GDM1 (cell line): Measurements from ENCODE around the gene TMEM51.

Experiments
- DNase-seq: peaks from one replicate; lab custom pipeline; 2025; lab: John Stamatoyannopoulos, UW

Gene TMEM51

GRCh38 chr1:15153184-15153841 lies at the start of gene TMEM51:
TMEM51 (plus strand) TSS chr1:15153747; CDS start chr1:15215088, 61,341 bp downstream.
- peak; percentile 69 for DNase-seq

DNA sequence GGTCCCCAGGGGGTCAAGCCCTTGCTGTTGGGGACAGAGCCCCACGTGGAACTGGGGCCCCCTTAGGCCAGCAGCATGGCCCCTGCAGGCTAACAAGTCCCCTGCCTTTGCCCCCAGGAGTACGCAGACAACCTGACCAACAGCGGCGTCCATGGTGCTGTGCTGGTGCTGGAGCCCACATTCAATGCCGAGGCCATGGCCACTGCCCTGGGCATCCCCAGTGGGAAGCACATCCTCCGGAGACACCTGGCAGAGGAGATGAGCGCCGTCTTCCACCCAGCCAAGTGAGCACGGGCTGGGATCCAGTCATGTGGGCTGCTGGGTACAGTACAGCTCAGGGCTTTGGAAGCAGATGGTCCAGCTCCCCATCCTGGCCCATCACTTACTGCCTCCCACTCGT lies 49.6 kb upstream of the TMEM51 start:
- no peak for DNase-seq

DNA sequence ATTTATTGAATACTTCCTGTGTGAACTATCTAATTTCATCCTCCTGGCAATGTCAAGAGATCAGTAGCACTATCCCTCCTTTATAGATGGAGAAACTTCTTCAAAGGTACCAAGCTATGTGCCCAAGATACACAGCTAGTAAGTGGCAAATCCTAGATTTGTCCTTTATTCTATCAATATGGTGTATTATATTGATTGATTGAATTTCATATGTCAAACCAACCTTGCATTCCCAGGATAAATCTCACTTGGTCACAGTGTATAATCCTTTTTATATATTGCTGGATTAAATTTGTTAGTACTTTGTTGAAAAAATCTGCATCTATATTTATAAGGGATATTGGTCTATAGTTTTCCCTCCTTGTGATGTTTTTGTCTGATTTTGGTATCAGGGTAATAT lies 48.8 kb upstream of the TMEM51 start:
- no peak for DNase-seq

- peak; percentile 15 for DNase-seq
Observed at GRCh38 chr1:15106608-15107007, 46.9 kb upstream of the TMEM51 start.

GRCh38 chr1:15107058-15107687 lies 46.4 kb upstream of the TMEM51 start:
- DNase-seq, result no peak

- DNase-seq, result no peak
Observed at GRCh38 chr1:15107911-15108310, 45.6 kb upstream of the TMEM51 start.

DNA sequence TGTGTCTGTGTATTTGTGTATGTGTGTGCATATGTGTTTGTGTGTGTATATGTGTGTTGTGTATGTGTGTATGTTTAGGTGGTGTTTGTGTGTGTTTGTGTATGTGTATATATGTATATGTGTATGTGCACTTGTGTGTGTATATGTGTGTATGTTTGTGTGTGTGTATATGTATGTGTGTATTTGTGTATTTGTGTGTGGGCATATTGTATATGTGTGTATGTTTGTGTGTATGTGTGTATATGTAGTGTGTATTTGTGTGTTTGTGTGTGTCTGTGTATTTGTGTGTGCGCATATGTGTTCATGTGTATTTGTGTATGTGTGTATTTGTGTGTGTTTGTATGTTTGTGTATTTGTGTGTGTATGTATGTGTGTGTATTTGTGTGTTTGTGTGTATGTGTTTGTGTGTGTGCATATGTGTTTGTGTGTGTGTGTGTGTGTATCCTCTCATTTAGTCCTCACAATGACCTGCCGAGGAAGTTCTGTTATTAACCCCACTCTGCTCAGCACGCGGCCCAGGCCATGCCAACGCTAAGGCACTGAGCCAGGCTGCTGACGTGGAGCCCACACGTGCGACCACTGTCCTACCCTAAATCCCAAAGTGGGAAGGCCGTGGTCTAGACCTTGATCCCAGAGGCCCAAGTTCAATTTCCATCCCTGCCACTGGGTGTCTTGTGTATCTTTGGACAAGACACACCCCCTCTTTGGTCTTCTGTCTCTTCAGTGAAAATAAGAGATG lies 43.2 kb upstream of the TMEM51 start:
- no peak for DNase-seq

- DNase-seq, result no peak
Observed at GRCh38 chr1:15110867-15111230, 42.7 kb upstream of the TMEM51 start.

DNA sequence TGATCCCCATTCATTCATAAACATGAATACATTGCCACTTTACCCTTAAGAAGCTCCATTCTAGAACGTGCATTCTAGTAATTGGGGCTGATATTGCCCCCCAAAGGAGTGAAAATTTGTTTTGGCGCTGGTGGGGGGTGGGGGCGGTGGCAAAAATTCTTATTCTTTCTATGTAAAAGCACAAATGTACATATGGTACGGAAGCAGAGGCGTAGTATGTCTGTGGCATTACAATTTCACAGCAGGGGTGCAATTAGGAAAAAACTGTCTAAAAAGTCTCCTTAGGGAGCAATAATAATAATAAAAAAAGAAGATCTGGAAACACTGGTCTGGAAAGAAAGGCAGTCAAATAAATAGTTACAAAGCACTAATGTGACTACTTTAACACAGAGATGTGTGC lies 40.4 kb upstream of the TMEM51 start:
- DNase-seq, result no peak

- DNase-seq, result no peak
Observed at GRCh38 chr1:15114884-15115283, 38.7 kb upstream of the TMEM51 start.

GRCh38 chr1:15115542-15116330 lies 37.8 kb upstream of the TMEM51 start:
- no peak for DNase-seq

DNA sequence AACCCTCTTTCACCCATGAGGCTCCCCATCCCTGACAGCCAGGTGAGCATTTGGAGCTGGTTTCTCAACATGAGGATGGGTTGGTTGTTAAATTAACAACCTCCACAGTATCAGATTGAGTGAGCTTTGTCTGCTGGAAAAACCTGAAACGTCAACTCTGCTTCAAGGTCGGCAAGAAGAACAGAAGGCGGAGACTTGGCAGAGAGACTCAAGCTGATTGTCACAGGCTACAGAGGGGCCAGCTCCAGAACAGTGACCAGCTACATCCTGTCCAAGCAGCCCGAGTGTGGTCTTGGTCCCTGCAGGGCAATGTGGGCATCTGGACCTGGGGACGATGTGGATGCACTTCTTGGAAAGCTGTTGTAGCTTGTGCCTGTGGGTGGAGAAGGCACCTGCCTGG lies 36.6 kb upstream of the TMEM51 start:
- DNase-seq, result no peak

DNA sequence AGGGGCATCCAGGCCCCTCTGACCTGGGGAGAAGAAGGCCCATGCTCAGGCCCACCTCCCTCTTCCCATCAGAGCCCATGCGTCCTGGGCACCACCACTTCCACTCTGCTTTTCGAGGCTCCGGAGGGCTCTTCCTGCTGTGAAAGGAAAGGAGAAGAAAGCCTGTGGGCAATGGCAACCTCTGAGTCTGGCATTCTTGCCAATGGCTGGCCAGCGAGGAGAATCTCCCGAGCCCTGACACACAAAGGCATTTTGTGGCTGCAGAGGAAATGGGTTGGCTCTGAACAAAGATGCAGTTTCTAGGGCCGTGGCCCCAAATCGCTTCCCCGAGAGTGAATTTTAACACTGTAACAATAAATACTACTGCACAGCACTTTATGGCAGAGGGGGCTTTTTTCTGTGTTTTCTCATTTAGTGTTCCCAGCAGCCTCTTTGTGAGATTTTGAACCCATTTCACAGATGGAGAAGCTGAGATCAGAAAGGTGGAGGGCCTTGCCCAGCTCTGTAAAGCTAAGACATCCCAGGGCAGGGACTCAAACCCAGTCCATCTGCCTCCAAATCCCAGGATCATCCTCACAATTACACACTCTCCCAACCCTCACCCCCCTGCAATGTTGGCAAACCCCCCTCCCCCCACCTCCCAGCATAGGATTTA lies 35.7 kb upstream of the TMEM51 start:
- no peak for DNase-seq

DNA sequence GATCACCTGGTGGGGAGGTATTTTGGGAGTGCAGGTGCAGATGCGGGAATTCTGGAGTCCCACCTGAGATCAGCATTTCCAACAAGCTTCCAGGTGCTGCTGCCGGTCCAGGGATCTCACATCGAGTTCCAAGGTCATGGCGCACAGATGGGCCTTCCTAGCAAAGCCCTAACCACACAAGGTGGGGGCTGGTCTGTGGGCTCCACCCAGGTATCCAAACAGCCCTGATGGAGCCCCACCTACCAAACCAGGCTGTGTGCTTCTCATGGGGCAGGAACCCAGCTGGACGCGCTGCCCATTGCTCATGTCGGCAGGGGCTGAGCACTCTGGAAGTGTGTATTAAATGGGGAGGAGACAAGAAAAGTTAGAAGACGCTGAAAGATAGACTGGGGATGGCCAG lies 35.0 kb upstream of the TMEM51 start:
- no peak for DNase-seq

DNA sequence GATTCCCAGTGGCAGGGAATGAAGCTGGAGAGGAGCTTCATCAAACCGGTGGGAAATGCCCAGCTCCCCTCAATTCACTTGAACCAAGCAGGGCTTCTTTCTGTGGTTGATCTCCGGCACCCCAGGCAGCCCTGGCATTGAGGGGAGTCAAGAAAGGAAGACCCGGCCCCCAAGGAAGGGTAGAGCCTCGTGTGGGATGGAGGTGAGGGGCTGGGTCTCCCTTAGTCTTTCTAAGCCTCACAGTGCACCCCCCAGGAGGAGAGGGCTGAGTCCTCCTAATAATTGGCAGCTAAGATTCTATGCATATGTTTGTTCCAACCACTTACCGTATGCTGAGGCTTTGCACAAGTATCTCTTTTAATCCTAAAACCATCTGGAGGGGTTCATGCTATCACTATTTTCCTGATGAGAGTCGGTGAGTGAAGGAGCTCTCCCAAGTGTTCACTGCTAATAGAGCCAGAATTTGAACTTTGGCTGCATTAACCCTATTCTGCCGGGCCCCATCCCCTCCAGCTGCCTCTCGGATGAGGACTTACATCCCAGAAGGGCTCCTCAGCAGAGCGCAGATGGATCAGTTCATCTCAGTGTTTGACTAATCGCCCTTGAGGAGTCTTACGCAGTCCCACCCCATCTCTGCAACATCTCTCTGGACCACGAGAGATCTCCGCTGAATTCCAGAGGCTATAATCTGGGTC lies 33.1 kb upstream of the TMEM51 start:
- DNase-seq, result no peak

- DNase-seq, result no peak
Observed at GRCh38 chr1:15122331-15122730, 31.2 kb upstream of the TMEM51 start.

- no peak for DNase-seq
Observed at GRCh38 chr1:15123270-15123669, 30.3 kb upstream of the TMEM51 start.

DNA sequence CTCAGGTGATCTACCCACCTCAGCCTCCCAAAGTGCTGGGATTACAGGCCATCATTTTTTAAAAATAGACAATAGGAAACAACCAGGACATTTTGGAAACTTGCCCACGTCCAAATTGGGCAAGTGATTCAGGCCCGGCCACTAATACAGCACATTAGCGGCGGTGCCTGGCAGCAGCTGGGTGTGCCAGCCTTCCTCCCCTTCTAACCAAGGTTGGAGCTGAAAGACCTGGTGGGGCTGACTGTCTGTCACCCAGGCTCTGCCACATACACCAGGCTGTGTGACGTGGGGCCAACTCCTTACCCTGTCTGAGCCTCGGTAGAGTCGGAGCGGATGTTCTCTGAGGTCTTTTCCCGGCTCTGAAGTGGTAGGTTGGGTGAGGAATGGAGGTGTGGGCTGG lies 29.6 kb upstream of the TMEM51 start:
- no peak for DNase-seq

DNA sequence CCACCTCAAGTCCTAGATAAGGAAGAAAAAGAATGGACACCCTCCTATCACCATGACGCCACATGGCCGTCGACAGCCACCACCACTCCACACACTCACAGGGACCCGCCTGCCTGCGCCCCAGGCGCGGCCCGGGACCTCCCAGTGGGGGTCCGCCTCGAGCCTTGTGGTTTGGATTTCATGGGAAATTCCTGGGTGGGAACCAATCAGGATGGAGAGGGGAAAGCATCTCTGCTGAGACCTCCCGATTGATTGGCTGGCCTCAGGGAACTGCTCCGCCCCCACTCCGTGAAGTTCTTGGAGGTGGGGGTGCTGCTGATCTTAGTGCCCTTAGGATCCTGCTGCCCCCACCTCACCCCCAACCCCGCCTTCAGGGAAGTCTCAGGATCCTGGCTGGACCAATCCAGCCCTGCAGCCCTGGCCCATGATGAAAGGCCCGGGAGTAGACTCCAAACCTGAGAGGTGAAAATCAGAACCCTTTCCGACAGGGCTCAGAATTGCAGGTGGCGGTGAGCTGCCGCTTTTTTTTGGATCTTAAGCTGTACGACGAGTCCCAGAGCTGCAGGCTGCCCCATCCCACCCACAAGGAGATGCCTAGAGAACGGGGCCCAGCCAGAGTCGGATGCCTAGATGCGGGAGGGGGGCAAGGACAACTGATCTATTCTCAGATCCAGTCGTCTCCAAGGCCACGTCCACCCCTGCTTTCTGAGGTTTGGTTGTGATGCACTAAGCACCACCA lies 29.0 kb upstream of the TMEM51 start:
- DNase-seq, result no peak

DNA sequence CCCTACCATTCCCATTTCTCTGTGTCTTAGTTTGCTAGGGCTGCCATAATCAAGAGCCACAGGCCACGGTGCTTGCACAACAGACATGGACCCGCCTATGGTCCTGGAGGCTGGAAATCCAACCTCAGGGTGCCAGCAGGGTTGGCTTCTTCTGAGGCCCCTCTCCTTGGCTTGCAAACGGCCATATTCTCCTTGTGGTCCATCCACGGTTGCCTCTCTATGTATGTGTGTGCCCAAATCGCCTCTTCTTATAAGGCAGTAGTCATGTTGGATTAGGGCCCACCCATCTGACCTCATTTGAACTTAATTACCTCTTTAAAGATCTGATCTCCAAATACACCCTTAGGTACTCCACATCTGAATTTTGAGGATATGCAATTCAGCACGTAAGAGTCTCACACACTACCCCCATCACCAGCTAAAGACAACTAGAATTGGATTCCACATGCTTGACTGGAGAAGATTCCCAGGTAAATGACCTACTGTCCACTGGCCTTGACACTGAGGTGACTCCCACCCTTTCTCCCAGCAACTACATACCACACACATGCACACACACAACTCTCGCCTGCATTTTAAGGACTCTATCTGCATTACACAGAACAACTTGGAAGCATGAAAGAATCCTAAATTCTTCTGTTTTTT lies 28.3 kb upstream of the TMEM51 start:
- DNase-seq, result no peak
